ENCODE measurements around the gene SPAAR. TPM values are rescaled to one million over a fixed set of nuclear protein-coding genes. Genes with fewer than 3 reads are reported as not detected.
A peak's percentile ranks its signal among the peaks of the same experiment; 100 is the strongest.
"Not testable (repeated sequence)": the region's sequence is repeated elsewhere in the genome, so short reads cannot be mapped to it uniquely, and the experiment has no call there.

The SPAAR gene
- polyA plus RNA-seq, 6 donors from 2014 or later: not detected

DNA sequence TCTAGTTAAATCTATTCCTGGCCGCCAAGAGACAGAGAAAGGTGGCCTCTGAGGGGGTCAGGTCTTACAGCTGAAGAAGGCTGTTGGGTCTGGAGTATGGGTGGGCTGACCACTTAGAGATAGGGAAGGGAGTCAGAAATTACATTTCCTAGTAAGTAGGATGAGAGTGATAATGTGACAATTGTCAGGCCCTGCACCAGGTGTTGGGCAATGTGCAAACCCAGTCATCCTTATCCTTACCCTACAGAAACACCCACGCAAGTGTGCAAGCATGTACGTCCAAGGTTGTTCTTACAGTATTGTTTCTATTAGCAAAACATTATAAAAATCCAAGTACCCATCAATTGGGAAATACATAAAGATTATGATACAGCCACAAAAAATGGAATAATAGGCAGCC lies 9.5 kb downstream of the SPAAR start:
- H3K4me3 Mint-ChIP-seq: no peak overlapping the region
- peaks cover 0 to 10% (median 0%) of the 10 kb centered on the region in 3 donors for H3K4me1 Mint-ChIP-seq
- H3K27me3 Mint-ChIP-seq: peaks cover 11 to 16% (median 15%) of the 10 kb centered on the region in 3 donors
- H3K9me3 Mint-ChIP-seq: no peaks in the 10 kb centered on the region
- H3K36me3 Mint-ChIP-seq: no peaks in the 10 kb centered on the region
- DNase-seq: no peak
- peak in 1 of 2 donors; percentile 41 for ATAC-seq (ENCODE audit: low read depth in 2 of 2)
- peak overlapping the region in 1 of 6 donors; percentile 45 for H3K27ac Mint-ChIP-seq

DNA sequence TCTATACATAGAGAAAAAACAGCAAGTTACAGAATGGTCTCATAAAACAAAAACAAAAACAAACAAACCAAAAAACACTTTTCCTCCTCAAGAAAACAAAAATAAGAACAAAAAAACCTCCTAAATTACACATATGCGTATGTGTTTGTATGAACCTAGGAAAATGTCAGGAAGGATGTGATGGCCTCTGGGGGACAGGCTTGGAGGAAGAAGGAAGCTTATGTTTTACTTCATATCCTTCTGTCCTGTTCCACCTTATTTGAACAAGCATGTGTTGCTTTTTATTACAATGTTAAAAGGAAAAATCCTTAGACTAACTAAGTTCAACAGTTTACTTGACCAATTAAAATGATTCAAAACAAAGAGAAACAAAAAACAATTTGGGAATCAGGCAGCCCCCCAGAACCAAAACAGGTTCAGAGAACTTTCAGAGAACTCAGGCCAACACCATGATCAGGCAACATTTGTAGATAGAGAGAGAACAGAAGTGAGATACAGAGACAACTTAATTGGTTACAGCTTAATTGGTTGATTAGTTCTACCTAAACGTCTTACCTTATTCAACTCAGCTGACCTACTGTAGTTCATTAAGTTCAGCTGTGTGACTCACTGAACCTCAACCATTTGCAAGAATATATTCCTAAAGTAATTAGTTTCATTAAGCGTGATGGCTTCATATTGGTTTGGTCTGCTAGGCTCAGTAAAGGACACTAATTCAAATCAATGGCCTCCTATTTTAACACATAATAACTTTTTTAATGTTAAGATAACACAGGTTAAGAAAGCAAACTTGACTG lies 10.1 kb downstream of the SPAAR start:
- no peak overlapping the region for H3K4me3 Mint-ChIP-seq
- no peaks in the 10 kb centered on the region for H3K9me3 Mint-ChIP-seq
- H3K27ac Mint-ChIP-seq: peak overlapping the region in 4 of 6 donors; percentile 2 to 80 (median 42)

DNA sequence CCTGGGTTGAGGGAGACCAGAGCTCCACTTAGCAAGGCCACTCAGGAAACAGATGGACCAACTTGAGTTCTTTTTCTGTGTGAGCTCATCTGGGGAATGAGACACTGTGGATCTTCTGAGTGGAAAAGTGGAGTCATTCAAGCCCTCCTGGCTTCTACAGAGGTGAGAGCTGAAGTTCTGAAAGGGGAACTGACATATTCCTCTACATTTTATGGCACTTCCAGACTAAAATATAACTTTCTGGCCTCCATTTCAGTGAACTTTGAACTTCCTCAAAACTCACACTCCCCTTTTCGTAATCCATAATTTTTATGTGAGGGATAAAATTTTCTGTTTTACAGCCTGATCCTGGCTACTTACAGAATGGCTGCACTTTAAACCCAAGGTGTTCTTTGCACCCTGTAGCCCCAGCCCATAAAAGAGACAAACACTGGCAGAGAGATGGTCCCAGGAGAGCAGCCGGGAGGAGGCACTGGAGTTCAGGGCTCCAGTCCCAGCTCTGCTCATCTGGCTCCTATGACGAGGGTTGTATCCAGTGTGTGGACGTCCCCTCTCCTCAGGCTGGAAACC lies 10.8 kb downstream of the SPAAR start:
- Mint-ChIP-seq H3K9me3 (no peaks in the 10 kb centered on the region), H3K4me3 (no peak overlapping the region), H3K36me3 (no peaks in the 10 kb centered on the region), H3K4me1 (peaks cover 0 to 10% (median 0%) of the 10 kb centered on the region in 3 donors), H3K27ac (peak overlapping the region in 1 of 6 donors; percentile 15), H3K27me3 (peaks cover 16 to 22% (median 20%) of the 10 kb centered on the region in 3 donors)
- DNase-seq (no peak), ATAC-seq (ENCODE audit: low read depth in 2 of 2) (no peak)

More for the DNA sequence above, 10.1 kb downstream of the SPAAR start:
- DNase-seq (no peak), ATAC-seq (ENCODE audit: low read depth in 2 of 2) (no peak)
- Mint-ChIP-seq H3K27me3 (peaks cover 16 to 22% (median 20%) of the 10 kb centered on the region in 3 donors), H3K4me1 (peaks cover 0 to 10% (median 0%) of the 10 kb centered on the region in 3 donors), H3K36me3 (no peaks in the 10 kb centered on the region)

DNA sequence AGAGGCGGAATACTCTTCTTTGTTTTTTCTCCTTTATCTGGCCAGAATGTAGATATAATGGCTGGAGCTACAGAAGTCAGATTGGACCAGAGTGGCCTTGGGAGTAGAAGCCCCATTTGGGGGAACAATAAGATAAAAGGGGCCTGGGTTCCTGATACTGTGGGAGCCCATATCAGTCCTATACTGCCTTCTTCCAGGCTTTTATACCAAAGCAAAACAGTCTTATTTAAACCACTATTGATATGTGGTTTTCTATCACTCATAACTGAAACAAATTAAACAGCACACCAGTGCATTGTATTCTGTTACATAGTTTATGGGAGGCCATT lies 14.3 kb downstream of the SPAAR start:
- DNase-seq (no peak), ATAC-seq (ENCODE audit: low read depth in 2 of 2) (no peak)
- peaks cover 30 to 42% (median 34%) of the 10 kb centered on the region in 3 donors for H3K27me3 Mint-ChIP-seq
- no peaks in the 10 kb centered on the region for H3K36me3 Mint-ChIP-seq
- no peak overlapping the region for H3K27ac Mint-ChIP-seq
- H3K4me1 Mint-ChIP-seq: peaks cover 0 to 8% (median 0%) of the 10 kb centered on the region in 3 donors
- H3K4me3 Mint-ChIP-seq: no peak overlapping the region
- H3K9me3 Mint-ChIP-seq: no peaks in the 10 kb centered on the region

DNA sequence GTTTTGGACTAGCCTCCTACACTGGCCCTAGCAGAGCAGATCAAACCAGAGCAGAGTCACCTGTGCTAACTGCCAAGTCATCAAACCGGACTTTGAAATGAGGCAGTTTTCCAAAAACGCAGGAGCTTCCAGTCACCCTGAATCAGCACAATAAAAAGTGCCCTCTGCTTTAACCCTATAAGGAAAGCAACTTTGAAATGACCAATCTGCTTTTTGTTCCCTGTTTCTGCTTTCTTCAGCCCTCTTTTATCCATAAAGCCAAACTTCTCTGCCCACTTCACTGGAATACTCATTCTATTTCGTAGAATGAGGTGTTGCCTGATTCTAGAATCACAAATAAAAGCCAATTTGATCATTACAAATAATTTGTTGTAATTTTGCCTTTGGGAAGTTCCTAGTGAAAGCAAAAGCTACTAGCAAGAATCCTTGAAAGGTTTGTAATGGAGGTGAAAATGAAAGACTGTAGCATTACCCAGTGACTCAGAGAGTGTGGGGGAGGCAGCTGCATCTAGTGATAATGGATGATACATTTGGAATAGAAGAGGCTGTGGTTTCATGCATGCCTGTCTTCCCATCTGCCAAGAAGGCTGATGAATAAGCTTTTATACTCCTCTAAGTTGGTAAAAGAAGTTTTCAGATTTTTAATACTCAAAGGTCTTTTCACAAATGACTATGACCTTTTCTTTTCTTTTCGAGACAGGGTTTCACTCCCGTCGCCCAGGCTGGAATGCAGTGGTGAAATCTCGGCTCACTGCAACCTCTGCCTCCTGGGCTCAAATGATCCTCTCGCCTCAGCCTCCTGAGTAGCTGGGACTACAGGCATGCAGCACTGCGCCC lies 14.9 kb downstream of the SPAAR start:
- peaks cover 35 to 48% (median 40%) of the 10 kb centered on the region in 3 donors for H3K27me3 Mint-ChIP-seq
- DNase-seq (no peak), ATAC-seq (ENCODE audit: low read depth in 2 of 2) (no peak)
- H3K27ac Mint-ChIP-seq: peak overlapping the region in 2 of 6 donors; percentile 61 to 62
- H3K36me3 Mint-ChIP-seq: no peaks in the 10 kb centered on the region
- peaks cover 0 to 2% (median 0%) of the 10 kb centered on the region in 3 donors for H3K4me1 Mint-ChIP-seq
- no peaks in the 10 kb centered on the region for H3K9me3 Mint-ChIP-seq
- no peak overlapping the region for H3K4me3 Mint-ChIP-seq

DNA sequence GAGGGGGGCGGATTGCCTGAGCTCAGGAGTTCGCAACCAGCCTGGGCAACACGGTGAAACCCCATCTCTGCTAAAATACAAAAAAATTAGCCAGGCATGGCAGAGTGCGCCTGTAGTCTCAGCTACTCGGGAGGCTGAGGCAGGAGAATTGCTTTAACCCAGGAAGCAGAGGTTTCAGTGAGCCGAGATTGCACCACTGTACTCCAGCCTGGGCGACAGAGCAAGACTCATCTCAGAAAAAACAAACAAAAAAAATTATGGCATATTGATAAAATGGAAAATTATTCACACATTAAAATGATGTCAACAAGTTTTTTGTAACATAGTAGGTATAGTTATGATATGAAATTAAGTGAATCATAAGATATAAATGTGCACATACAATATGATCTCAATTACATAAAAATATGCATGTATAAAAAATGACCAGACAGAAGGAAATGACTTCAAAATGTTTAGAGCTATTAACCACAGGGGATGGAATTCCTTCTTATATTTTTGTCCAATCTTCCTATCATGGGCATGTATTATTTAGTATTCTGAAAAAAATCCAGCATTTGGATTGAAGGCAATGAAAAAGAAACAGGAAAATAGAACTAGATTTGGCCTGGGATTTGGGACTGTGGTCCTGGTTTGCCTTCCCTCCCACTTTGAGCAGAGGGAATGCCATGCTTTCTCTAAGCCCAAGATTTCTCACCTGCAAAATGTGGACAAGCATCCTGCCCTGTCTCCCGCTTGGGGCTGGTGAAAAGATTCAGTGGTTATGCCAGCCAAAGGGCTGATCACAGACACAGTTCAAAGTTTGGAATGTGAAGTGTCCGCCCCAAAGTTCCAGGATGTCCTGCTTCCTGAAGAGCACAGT lies 19.5 kb downstream of the SPAAR start:
- H3K4me3 Mint-ChIP-seq: no peak overlapping the region
- no peaks in the 10 kb centered on the region for H3K36me3 Mint-ChIP-seq
- DNase-seq (no peak), ATAC-seq (ENCODE audit: low read depth in 2 of 2) (no peak)
- peaks cover 0 to 4% (median 2%) of the 10 kb centered on the region in 3 donors for H3K4me1 Mint-ChIP-seq
- no peaks in the 10 kb centered on the region for H3K9me3 Mint-ChIP-seq
- no peak overlapping the region for H3K27ac Mint-ChIP-seq
- H3K27me3 Mint-ChIP-seq: peaks cover 45 to 58% (median 51%) of the 10 kb centered on the region in 3 donors

DNA sequence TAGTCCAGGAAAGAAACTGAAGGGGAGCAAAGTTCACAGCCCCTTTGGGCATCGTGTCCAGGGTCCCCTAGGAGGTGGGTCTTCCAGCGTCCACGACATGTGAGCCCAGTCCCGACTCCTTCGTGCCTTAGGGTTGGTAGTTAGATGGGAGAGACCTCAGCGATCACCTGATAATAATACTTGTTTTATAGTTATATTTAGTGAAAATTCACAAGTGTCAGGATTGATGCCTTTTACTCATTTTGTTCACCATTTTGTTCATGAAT lies 20.1 kb downstream of the SPAAR start:
- Mint-ChIP-seq H3K36me3 (no peaks in the 10 kb centered on the region), H3K9me3 (no peaks in the 10 kb centered on the region), H3K27ac (no peak overlapping the region), H3K4me1 (peaks cover 0 to 4% (median 2%) of the 10 kb centered on the region in 3 donors), H3K27me3 (peaks cover 41 to 55% (median 48%) of the 10 kb centered on the region in 3 donors), H3K4me3 (no peak overlapping the region)
- ATAC-seq (ENCODE audit: low read depth in 2 of 2) (no peak), DNase-seq (no peak)

DNA sequence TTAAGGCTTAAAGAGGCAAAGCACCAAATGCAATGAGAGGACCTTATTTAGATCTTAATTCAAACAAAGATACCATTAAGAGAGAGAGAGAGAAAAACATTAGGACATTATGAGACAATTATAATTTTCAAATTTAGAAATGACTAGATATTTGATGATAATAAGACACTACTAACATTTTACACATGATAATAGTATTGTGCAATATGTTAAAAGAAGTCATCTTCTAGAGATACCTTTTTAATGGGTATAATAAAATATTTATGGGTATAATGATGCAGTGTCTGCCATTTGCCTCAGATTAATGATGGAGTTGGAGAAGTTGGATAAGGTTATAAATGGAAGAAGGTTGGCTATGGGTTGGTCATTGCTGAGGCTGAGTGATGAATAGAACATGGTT lies 21.2 kb downstream of the SPAAR start:
- Mint-ChIP-seq H3K4me3 (no peak overlapping the region), H3K9me3 (no peaks in the 10 kb centered on the region), H3K36me3 (no peaks in the 10 kb centered on the region), H3K27ac (no peak overlapping the region), H3K4me1 (peaks cover 0 to 4% (median 2%) of the 10 kb centered on the region in 3 donors), H3K27me3 (peaks cover 41 to 55% (median 48%) of the 10 kb centered on the region in 3 donors)
- DNase-seq: no peak
- ATAC-seq (ENCODE audit: low read depth in 2 of 2): no peak

DNA sequence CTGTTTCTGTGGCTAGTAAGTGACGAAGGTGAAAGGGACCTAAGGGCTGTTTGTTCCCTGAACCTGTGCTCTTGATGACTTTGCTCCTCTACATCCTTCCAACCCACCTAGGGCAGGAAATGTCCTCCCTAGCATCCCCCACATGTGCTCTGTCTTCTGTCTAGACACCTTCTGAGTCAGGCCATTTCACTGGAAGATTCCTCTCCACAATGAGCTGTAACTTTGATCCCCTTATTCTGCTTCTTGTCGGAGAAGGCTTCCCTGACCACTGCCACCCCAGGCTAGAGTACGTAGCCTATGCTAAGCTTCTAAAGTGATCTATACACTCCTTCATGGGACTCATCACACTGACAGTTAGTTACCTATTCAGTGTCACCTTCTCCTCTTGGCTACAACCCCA lies 21.7 kb downstream of the SPAAR start:
- Mint-ChIP-seq H3K36me3 (no peaks in the 10 kb centered on the region), H3K27ac (no peak overlapping the region), H3K4me3 (no peak overlapping the region), H3K27me3 (peaks cover 41 to 55% (median 44%) of the 10 kb centered on the region in 3 donors), H3K9me3 (no peaks in the 10 kb centered on the region), H3K4me1 (peaks cover 0 to 4% (median 2%) of the 10 kb centered on the region in 3 donors)
- DNase-seq (no peak), ATAC-seq (ENCODE audit: low read depth in 2 of 2) (no peak)

DNA sequence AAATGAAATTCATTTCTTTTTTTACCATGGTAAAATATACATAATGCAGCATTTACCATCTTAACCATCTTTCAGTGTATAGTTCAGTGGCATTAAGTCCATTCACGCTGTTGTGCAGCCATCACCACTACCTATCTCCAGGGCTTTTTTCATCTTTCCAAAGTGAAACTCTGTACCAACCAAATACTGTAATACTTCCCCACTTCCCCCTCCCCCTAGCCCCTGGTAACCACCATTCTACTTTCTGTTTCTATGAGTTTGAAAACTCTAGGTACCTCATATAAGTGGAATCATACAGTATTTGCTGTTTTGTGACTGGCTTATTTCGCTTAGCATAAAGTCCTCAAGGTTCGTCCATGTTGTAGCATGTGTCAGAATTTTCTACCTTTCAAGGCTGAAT lies 23.4 kb downstream of the SPAAR start:
- H3K27ac Mint-ChIP-seq: no peak overlapping the region
- H3K4me1 Mint-ChIP-seq: peaks cover 9 to 14% (median 11%) of the 10 kb centered on the region in 3 donors
- peak; percentile 45 to 65 for ATAC-seq (ENCODE audit: low read depth in 2 of 2)
- peaks cover 0 to 8% (median 2%) of the 10 kb centered on the region in 7 donors for H3K9me3 Mint-ChIP-seq
- H3K36me3 Mint-ChIP-seq: no peaks in the 10 kb centered on the region
- peaks cover 31 to 47% (median 39%) of the 10 kb centered on the region in 3 donors for H3K27me3 Mint-ChIP-seq
- DNase-seq: peak; percentile 23
- H3K4me3 Mint-ChIP-seq: no peak overlapping the region

DNA sequence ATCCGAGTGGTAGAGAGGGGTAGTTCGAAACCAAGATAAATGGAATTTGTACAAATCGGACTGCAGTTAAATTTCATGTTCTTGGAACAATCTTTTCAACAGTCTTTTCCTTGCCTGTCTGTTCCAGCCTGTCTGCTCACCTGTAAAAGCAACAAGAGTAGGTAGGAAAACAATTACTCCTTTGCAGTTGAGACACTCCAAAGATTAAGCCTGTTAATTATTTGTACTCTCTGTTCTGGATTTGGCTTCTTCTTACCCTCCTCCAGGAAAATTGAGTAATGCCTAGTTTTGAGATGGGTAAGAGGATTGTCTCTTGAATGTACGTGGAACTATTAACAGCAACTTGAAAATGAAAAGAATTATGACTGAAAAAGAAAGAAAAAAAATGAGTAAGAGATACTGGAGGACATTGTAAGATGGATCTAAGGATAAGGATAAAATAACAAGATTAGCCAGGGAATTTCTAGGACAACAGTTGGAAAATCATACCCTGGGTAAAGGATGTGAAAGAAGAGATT lies 24.3 kb downstream of the SPAAR start:
- no peak for ATAC-seq (ENCODE audit: low read depth in 2 of 2)
- DNase-seq: no peak
- H3K27ac Mint-ChIP-seq: no peak overlapping the region
- peaks cover 14 to 23% (median 16%) of the 10 kb centered on the region in 3 donors for H3K4me1 Mint-ChIP-seq
- H3K27me3 Mint-ChIP-seq: peaks cover 32 to 44% (median 34%) of the 10 kb centered on the region in 3 donors
- no peak overlapping the region for H3K4me3 Mint-ChIP-seq
- H3K9me3 Mint-ChIP-seq: peaks cover 0 to 8% (median 2%) of the 10 kb centered on the region in 7 donors
- H3K36me3 Mint-ChIP-seq: no peaks in the 10 kb centered on the region

DNA sequence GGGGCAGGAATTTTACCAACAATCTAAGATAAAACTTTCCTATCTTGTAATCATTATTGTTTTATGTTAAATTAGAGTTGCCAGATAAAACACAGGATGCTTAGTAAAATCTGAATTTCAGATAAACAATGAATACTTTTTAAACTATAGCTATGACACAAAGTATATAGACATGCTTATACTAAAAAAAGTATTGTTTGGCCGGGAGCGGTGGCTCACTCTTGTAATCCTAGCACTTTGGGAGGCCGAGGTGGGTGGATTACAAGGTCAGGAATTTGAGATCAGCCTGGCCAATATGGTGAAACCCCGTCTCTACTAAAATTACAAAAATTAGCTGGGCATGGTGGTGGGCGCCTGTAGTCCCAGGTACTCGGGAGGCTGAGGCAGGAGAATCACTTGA lies 24.8 kb downstream of the SPAAR start:
- peaks cover 15 to 25% (median 18%) of the 10 kb centered on the region in 3 donors for H3K4me1 Mint-ChIP-seq
- ATAC-seq (ENCODE audit: low read depth in 2 of 2); H3K36me3 Mint-ChIP-seq; H3K4me3 Mint-ChIP-seq; DNase-seq; H3K9me3 Mint-ChIP-seq; H3K27ac Mint-ChIP-seq: not testable (repeated sequence)
- peaks cover 30 to 43% (median 32%) of the 10 kb centered on the region in 3 donors for H3K27me3 Mint-ChIP-seq
